Fibroblast of mammary gland (primary cell): Measurements from ENCODE around the gene DSTN.

Experiments used
- DNase-seq: peaks from one replicate; pipeline ENCODE4 v3.0.0-alpha.2; 2010; ENCODE audit warnings: low read depth
- H3K4me3 ChIP-seq: 2 replicates; pipeline ENCODE4 v1.5.1; 2011; ENCODE audit warnings: low read depth, mild to moderate bottlenecking, low read length, moderate library complexity; ENCODE audit not compliant: control insufficient read depth
- TF ChIP-seq, protein P1 (sequence below): conservative IDR thresholded peaks from 2 replicates; pipeline ENCODE4 v1.5.1; 2011; ENCODE audit warnings: low read depth, low read length, inconsistent platforms; ENCODE audit not compliant: control insufficient read depth, insufficient read depth

Gene DSTN

GRCh38 chr20:17630151-17630805 lies 60.4 kb downstream of the DSTN start:
- TF ChIP-seq, protein P1, sequence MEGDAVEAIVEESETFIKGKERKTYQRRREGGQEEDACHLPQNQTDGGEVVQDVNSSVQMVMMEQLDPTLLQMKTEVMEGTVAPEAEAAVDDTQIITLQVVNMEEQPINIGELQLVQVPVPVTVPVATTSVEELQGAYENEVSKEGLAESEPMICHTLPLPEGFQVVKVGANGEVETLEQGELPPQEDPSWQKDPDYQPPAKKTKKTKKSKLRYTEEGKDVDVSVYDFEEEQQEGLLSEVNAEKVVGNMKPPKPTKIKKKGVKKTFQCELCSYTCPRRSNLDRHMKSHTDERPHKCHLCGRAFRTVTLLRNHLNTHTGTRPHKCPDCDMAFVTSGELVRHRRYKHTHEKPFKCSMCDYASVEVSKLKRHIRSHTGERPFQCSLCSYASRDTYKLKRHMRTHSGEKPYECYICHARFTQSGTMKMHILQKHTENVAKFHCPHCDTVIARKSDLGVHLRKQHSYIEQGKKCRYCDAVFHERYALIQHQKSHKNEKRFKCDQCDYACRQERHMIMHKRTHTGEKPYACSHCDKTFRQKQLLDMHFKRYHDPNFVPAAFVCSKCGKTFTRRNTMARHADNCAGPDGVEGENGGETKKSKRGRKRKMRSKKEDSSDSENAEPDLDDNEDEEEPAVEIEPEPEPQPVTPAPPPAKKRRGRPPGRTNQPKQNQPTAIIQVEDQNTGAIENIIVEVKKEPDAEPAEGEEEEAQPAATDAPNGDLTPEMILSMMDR, result no peak
- no peak overlapping the region for H3K4me3 ChIP-seq
- no peak for DNase-seq

DNA sequence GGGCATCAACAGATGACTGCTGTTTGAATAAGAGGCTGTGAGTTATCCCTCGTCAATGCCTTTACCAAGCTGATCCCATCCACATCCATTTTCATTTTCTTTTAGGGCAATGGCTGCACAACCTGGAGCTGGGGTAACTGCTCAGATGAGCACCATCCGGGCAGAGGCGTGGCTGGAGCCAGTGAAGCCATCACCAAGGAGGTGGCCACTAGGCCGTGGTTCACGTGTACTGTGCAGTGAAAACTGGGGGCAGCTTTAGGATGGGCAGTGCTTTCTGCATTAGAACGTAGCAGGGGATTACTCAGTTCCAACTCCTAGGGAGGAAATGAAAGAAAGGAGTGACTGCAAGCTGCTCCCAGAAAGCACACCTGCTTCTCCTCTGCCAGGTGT lies 60.9 kb downstream of the DSTN start:
- DNase-seq, result no peak
- TF ChIP-seq, protein P1, result no peak
- H3K4me3 ChIP-seq, result no peak overlapping the region

- H3K4me3 ChIP-seq, result no peak overlapping the region
- TF ChIP-seq, protein P1, result no peak
- DNase-seq, result no peak
Observed at GRCh38 chr20:17631576-17632319, 61.9 kb downstream of the DSTN start.

GRCh38 chr20:17633221-17633849 lies 63.5 kb downstream of the DSTN start:
- TF ChIP-seq, protein P1, result no peak
- no peak overlapping the region for H3K4me3 ChIP-seq
- DNase-seq, result no peak

DNA sequence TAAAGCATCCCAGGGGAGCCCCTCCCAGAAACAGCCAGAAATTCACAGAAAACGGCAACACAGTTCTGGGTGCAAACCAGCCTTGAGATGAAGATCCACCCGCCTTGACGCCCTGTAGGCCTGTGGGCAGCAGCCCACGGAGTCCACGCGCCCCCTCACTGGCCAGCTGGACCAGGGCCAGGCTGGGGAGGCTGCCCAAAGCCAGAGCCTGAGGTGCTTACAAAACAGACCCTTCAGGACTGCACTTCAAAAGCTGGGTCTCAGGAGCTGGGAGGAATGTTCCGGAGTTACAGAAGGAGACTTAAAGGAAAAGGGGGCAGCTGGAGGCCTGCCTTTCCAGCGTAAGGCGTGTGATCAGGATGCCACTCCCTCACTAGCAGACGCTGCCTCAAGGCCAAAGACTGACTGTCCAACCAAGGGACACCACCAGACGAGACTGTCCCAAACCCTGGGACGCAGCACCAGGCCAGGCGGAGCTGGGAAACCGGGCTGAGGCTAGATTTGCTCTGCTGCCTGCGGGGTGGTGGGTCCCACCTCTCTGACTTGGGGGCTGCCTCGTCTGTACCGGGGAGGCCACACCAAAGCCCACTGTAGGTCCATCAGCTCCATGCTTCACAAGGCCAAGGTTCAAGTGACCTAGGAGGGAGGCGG lies 64.1 kb downstream of the DSTN start:
- no peak for DNase-seq
- TF ChIP-seq, protein P1, result no peak
- no peak overlapping the region for H3K4me3 ChIP-seq

DNA sequence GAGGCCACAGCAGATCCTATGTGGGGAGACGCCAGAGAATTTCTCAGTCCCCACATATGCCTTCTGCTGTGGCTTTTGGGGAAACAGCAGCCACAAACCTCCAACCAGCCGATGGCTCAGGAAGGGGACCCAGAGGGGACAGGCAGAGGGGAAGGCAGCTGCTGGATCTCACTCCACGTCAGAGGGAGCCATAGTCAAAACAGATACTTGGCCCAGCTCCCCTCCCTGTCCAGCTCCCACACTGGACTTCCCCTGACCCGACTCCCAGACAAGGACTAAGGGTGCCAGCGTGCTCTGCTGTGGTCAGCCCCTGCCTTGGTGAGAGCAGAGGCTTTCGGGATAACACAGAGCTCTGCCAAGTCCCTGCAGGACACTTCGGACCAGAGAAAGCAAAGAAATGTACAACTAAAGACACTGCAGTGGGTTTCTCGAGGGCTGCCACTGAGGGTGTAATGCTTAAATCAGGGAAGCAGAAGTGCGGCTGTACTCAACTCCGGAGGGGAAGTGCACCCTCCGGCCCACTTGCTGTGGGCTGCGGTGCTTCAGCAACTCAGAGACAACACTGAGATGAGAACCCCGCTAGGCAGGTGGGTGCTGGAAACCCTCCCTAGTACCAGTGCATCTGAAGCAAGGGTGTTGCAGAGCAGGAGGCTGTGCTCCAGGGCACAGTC lies 64.9 kb downstream of the DSTN start:
- TF ChIP-seq, protein P1, result no peak
- H3K4me3 ChIP-seq, result no peak overlapping the region
- no peak for DNase-seq
